ENCODE measurements around the gene TMEM225B.

DNA sequence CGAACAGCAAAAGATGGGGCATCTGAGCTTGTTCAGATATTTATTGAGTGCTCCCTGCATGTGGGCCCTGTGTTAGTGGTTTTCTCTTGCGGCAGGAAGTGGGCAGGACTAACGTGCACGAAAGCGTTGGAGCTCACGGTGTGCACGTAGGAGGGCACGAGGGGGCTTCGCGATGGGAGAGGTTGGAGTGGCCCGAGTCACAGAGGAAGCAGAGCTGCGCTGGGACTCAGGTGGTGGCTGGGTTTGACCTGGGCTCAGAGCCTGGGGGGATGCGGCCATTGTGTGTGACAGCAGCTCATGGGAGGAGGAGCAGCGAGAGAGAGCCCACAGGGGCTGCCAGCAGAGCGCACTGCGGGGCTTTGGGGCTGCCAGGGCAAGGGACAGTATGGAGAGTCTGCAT lies 26.4 kb downstream of the TMEM225B start:
- TF ChIP-seq, protein P1, sequence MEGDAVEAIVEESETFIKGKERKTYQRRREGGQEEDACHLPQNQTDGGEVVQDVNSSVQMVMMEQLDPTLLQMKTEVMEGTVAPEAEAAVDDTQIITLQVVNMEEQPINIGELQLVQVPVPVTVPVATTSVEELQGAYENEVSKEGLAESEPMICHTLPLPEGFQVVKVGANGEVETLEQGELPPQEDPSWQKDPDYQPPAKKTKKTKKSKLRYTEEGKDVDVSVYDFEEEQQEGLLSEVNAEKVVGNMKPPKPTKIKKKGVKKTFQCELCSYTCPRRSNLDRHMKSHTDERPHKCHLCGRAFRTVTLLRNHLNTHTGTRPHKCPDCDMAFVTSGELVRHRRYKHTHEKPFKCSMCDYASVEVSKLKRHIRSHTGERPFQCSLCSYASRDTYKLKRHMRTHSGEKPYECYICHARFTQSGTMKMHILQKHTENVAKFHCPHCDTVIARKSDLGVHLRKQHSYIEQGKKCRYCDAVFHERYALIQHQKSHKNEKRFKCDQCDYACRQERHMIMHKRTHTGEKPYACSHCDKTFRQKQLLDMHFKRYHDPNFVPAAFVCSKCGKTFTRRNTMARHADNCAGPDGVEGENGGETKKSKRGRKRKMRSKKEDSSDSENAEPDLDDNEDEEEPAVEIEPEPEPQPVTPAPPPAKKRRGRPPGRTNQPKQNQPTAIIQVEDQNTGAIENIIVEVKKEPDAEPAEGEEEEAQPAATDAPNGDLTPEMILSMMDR (IDR thresholded peaks at IDR 0.05 in 8 of 11, conservative IDR thresholded peaks at IDR 0.05 in 3 of 11): no peak
- no peak for TF ChIP-seq POLR2A (IDR thresholded peaks at IDR 0.05)
- peak; percentile 78 to 83 (median 78) for TF ChIP-seq POLR2AphosphoS5 (IDR thresholded peaks at IDR 0.05)

Measured in spleen (tissue), 7 donors.